Medulla oblongata (tissue), 1 donor: ENCODE data around the gene MPPE1.
"Not testable (repeated sequence)": the region's sequence is repeated elsewhere in the genome, so short reads cannot be mapped to it uniquely, and the experiment has no call there.

Experiments
- DNase-seq: peaks from one replicate; pipeline ENCODE4 v3.0.0-alpha.2; 2015; ENCODE audit errors: extremely low spot score

The MPPE1 gene

GRCh38 chr18:11908182-11909060 lies at the start of gene MPPE1:
MPPE1 (minus strand) TSS chr18:11908317; CDS start chr18:11897264, 11,053 bp downstream.
- peak; percentile 93 for DNase-seq

- no peak for DNase-seq
These were observed 49.5 kb upstream of the MPPE1 start for GRCh38 chr18:11957636-11958035.

GRCh38 chr18:11956371-11957308 lies 48.5 kb upstream of the MPPE1 start:
- no peak for DNase-seq

GRCh38 chr18:11955239-11956029 lies 47.3 kb upstream of the MPPE1 start:
- peak; percentile 71 for DNase-seq

- no peak for DNase-seq
These were observed 45.0 kb upstream of the MPPE1 start for GRCh38 chr18:11953113-11953512.

GRCh38 chr18:11951390-11951851 lies 43.3 kb upstream of the MPPE1 start:
- no peak for DNase-seq

- DNase-seq = no peak
These were observed 42.7 kb upstream of the MPPE1 start for GRCh38 chr18:11950824-11951223.

- no peak for DNase-seq
These were observed 40.9 kb upstream of the MPPE1 start for GRCh38 chr18:11948852-11949523.

- peak; percentile 93 for DNase-seq
These were observed 39.4 kb upstream of the MPPE1 start for GRCh38 chr18:11947214-11948191.

GRCh38 chr18:11946756-11947155 lies 38.6 kb upstream of the MPPE1 start:
- DNase-seq = no peak

GRCh38 chr18:11945834-11946659 lies 37.9 kb upstream of the MPPE1 start:
- DNase-seq = not testable (repeated sequence)

- no peak for DNase-seq
These were observed 36.7 kb upstream of the MPPE1 start for GRCh38 chr18:11944786-11945185.

- no peak for DNase-seq
These were observed 36.1 kb upstream of the MPPE1 start for GRCh38 chr18:11944252-11944651.

GRCh38 chr18:11943551-11943950 lies 35.4 kb upstream of the MPPE1 start:
- no peak for DNase-seq

GRCh38 chr18:11940956-11941355 lies 32.8 kb upstream of the MPPE1 start:
- DNase-seq = no peak

- DNase-seq = peak; percentile 80
These were observed 29.9 kb upstream of the MPPE1 start for GRCh38 chr18:11937874-11938478.

- no peak for DNase-seq
These were observed 24.3 kb upstream of the MPPE1 start for GRCh38 chr18:11932393-11932792.

- DNase-seq = no peak
These were observed 19.4 kb upstream of the MPPE1 start for GRCh38 chr18:11927497-11927896.
